ENCODE data around the gene ZC3H18. TPM values are rescaled to one million over a fixed set of nuclear protein-coding genes. Genes with fewer than 3 reads are reported as not detected.

ZC3H18 gene
- total RNA-seq, 2 donors from 2014 or later = 31.9 to 66.3 TPM

DNA sequence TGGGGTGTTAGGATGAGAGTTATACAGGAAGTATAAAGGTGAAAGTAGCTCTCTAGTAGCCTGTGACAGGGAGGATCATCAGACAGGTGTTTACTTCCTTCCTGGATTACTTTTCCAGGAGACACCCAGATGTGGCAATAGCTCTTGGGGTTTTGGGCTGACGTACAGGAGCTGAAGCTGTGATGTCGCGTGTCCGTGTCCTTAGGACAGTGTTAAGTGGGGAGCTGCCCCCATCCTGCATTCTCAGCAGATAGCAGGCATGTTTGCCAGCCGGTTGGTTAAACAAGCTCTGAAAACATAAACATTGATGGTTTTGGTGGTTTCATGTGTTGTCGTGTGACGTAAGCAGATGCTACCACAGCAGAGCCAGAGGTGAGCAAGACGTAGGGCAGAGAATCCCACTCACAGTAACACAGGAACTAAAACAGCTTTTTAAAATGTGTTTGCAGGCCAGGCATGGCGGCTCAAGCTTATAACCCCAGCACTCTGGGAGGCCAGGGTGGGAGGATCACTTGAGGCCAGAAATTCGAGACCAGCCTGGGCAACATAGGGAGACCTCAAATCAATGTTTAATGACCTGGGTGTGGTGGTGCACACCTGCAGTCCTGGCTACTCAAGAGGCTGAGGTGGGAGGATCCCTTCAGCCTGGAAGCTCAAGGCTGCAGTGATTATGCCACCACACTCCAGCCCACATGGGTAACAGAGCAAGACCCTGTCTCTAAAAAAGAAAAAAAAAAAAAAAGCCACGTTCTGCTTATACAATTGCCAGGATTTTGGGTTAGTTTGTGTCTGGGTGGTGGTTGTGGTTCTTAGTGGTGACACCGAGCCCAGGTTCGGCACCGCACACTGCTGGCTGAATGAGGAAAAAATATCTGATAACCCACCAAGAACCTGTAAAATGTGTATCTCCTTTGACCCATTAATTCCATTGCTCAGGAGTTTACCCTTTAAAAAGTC is 49.9 kb downstream of the ZC3H18 start:
- Histone ChIP-seq H3K36me3 (peaks cover 20% of the 10 kb centered on the region), H3K27me3 (no peaks in the 10 kb centered on the region), H3K27ac (peak overlapping the region; percentile 83), H3K9me3 (no peaks in the 10 kb centered on the region), H3K4me3 (no peak overlapping the region), H3K9ac (ENCODE audit: low read depth in 2 of 2, low read length in 2 of 2) (no peak overlapping the region), H3K4me1 (peaks cover 32% of the 10 kb centered on the region)
- intact Hi-C loops (cut with DNase I) = no loop called here
- TF ChIP-seq CTCF (IDR thresholded peaks at IDR 0.05) = no peak
- no peak for DNase-seq

- Histone ChIP-seq H3K9ac (ENCODE audit: low read depth in 2 of 2, low read length in 2 of 2) (no peak overlapping the region), H3K4me1 (peaks cover 20% of the 10 kb centered on the region), H3K36me3 (peaks cover 20% of the 10 kb centered on the region), H3K4me3 (no peak overlapping the region), H3K27ac (no peak overlapping the region), H3K27me3 (no peaks in the 10 kb centered on the region), H3K9me3 (no peaks in the 10 kb centered on the region)
- intact Hi-C loops (cut with DNase I) = no loop called here
- DNase-seq = no peak
- TF ChIP-seq CTCF (IDR thresholded peaks at IDR 0.05) = no peak
These were observed 51.9 kb downstream of the ZC3H18 start for GRCh38 chr16:88622125-88622524.

DNA sequence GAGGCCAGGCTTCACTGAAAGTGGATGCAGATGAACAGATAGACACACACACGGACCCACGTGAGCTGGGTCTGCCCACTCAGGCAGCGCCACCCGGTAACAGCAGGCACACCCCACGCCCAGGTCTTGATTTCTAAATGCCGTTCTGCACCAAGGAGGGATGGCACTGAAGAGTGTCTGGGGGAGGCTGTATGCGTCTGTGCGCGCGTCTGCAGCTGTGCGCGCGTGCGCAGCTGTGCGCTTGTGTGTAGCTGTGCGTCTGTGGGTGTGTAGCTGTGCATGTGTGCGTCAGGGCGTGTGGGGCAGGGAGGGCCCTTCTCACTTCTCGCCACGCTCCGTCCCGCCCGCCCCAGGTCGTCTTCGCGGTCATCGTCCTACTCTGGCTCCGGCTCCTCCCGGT is 52.7 kb downstream of the ZC3H18 start:
- H3K4me1 ChIP-seq = peaks cover 15% of the 10 kb centered on the region
- H3K27ac ChIP-seq = no peak overlapping the region
- no peaks in the 10 kb centered on the region for H3K9me3 ChIP-seq
- intact Hi-C loops (cut with DNase I) = no loop called here
- H3K9ac ChIP-seq (ENCODE audit: low read depth in 2 of 2, low read length in 2 of 2) = no peak overlapping the region
- H3K36me3 ChIP-seq = peaks cover 20% of the 10 kb centered on the region
- no peak for DNase-seq
- no peak for TF ChIP-seq CTCF (IDR thresholded peaks at IDR 0.05)
- H3K4me3 ChIP-seq = no peak overlapping the region
- H3K27me3 ChIP-seq = no peaks in the 10 kb centered on the region

GRCh38 chr16:88623858-88624257 is 53.7 kb downstream of the ZC3H18 start:
- intact Hi-C loops (cut with DNase I) = no loop called here
- Histone ChIP-seq H3K4me1 (peaks cover 5% of the 10 kb centered on the region), H3K27ac (no peak overlapping the region), H3K4me3 (no peak overlapping the region), H3K9me3 (no peaks in the 10 kb centered on the region), H3K27me3 (no peaks in the 10 kb centered on the region), H3K9ac (ENCODE audit: low read depth in 2 of 2, low read length in 2 of 2) (no peak overlapping the region), H3K36me3 (peaks cover 20% of the 10 kb centered on the region)
- no peak for TF ChIP-seq CTCF (IDR thresholded peaks at IDR 0.05)
- no peak for DNase-seq

- Histone ChIP-seq H3K4me1 (peaks cover 2% of the 10 kb centered on the region), H3K9me3 (no peaks in the 10 kb centered on the region), H3K9ac (ENCODE audit: low read depth in 2 of 2, low read length in 2 of 2) (no peak overlapping the region), H3K36me3 (peaks cover 20% of the 10 kb centered on the region), H3K27ac (no peak overlapping the region), H3K27me3 (no peaks in the 10 kb centered on the region), H3K4me3 (no peak overlapping the region)
- TF ChIP-seq CTCF (IDR thresholded peaks at IDR 0.05) = no peak
- DNase-seq = no peak
- intact Hi-C loops (cut with DNase I) = no loop called here
These were observed 54.3 kb downstream of the ZC3H18 start for GRCh38 chr16:88624481-88624880.
